ENCODE measurements around the gene ECPAS.

DNA sequence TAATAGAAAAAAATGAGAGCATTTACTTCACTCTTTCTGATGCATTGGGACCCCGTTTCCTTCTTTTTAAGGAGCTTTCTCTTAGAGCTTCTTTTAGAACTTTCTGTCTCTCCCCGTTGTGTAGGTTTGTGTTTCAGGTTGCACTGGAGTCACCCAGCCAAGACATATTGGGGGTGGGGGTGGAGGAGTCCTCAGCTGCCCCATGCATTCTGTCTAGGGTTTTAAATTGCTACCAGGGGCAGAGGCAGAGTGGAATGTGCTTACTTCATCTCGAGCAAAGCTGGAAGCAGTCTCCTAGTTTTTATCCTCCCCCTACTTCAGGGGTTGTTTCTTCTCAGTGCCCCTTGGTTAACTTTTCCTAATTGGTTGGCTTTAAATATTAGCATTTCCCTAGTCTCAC, 163.6 kb downstream of the ECPAS start:
- TF ChIP-seq, protein P1, sequence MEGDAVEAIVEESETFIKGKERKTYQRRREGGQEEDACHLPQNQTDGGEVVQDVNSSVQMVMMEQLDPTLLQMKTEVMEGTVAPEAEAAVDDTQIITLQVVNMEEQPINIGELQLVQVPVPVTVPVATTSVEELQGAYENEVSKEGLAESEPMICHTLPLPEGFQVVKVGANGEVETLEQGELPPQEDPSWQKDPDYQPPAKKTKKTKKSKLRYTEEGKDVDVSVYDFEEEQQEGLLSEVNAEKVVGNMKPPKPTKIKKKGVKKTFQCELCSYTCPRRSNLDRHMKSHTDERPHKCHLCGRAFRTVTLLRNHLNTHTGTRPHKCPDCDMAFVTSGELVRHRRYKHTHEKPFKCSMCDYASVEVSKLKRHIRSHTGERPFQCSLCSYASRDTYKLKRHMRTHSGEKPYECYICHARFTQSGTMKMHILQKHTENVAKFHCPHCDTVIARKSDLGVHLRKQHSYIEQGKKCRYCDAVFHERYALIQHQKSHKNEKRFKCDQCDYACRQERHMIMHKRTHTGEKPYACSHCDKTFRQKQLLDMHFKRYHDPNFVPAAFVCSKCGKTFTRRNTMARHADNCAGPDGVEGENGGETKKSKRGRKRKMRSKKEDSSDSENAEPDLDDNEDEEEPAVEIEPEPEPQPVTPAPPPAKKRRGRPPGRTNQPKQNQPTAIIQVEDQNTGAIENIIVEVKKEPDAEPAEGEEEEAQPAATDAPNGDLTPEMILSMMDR (IDR thresholded peaks at IDR 0.05) = no peak
- TF ChIP-seq ZFX (IDR thresholded peaks at IDR 0.05; ENCODE audit: borderline replicate concordance) = no peak

Data from 22Rv1 (cell line).